Transverse colon (tissue), 4 donors: Measurements from ENCODE around the gene DPEP2.

Source experiments
- EP300 ChIP-seq: sonication (generic); formaldehyde crosslinking; IDR thresholded peaks from one replicate; pipeline ENCODE4 v1.6.1; 2017; ENCODE audit warnings: antibody characterized with exemption, low read depth
- POLR2A ChIP-seq: fragments of 450-650 bp; IDR thresholded peaks from one replicate; pipeline ENCODE4 v1.6.1; 2016; ENCODE audit warnings: antibody characterized with exemption, mild to moderate bottlenecking, moderate library complexity
- POLR2AphosphoS5 ChIP-seq, 3 donors: sonication (generic); formaldehyde crosslinking; IDR thresholded peaks; one replicate each; pipeline ENCODE4 v1.6.1; 2016; ENCODE audit warnings: antibody characterized with exemption in 3 of 3
- TF ChIP-seq, protein P1 (sequence below), 5 experiments: fragments of 200-600 bp in 3 of 5; fragments of 450-650 bp in 2 of 5; sonication (generic) in 3 of 5; IDR thresholded peaks; 1 replicate in 2 of 5; 2 replicates in 3 of 5; pipeline ENCODE4 v1.5.1; 2016 to 2017; ENCODE audit warnings: antibody characterized with exemption in 5 of 5, inconsistent platforms in 3 of 5, mild to moderate bottlenecking in 2 of 5, moderate library complexity in 1 of 5

DNA sequence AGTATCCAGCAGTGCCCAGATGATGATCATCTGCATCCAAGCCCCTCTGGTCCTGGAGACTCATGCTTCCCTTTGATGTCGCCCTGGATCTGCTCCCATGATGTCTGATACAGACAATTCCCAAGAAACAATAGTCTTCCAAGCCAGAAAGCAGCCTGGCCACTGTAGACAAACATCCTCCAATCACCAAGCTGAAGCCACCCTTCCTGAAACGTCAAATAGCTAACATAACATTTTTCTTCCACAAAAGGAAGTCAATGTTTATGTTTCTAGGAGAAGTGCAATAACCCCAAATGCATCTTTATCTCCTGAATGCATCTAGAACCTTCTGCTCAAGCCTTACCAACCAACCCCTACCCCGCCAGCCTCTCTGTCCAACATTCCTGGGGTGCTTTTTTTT, 1.2 kb upstream of the DPEP2 start:
- TF ChIP-seq, protein P1, sequence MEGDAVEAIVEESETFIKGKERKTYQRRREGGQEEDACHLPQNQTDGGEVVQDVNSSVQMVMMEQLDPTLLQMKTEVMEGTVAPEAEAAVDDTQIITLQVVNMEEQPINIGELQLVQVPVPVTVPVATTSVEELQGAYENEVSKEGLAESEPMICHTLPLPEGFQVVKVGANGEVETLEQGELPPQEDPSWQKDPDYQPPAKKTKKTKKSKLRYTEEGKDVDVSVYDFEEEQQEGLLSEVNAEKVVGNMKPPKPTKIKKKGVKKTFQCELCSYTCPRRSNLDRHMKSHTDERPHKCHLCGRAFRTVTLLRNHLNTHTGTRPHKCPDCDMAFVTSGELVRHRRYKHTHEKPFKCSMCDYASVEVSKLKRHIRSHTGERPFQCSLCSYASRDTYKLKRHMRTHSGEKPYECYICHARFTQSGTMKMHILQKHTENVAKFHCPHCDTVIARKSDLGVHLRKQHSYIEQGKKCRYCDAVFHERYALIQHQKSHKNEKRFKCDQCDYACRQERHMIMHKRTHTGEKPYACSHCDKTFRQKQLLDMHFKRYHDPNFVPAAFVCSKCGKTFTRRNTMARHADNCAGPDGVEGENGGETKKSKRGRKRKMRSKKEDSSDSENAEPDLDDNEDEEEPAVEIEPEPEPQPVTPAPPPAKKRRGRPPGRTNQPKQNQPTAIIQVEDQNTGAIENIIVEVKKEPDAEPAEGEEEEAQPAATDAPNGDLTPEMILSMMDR (IDR thresholded peaks at IDR 0.05), result no peak
- no peak for TF ChIP-seq EP300
- no peak for TF ChIP-seq POLR2A
- no peak for TF ChIP-seq POLR2AphosphoS5 (IDR thresholded peaks at IDR 0.05)
